HepG2 (cell line): ENCODE data around the gene KLF6. TPM values are rescaled to one million over a fixed set of nuclear protein-coding genes. Genes with fewer than 3 reads are reported as not detected.

Experiments used
- BORCS8-MEF2B ChIP-seq: sonication (generic); formaldehyde crosslinking; IDR thresholded peaks from 2 replicates; pipeline ENCODE4 v1.8.0; 2022; ENCODE audit warnings: mild to moderate bottlenecking, missing genetic modification reagents
- BRF2 ChIP-seq: sonication (generic); formaldehyde crosslinking; IDR thresholded peaks from 2 replicates; pipeline ENCODE4 v1.8.1; 2022; ENCODE audit warnings: mild to moderate bottlenecking, missing genetic modification reagents
- CBFB ChIP-seq: sonication (generic); formaldehyde crosslinking; IDR thresholded peaks from 2 replicates; pipeline ENCODE4 v1.4.0; 2020; ENCODE audit warnings: missing genetic modification reagents
- HBP1 ChIP-seq: IDR thresholded peaks from 2 replicates; pipeline ENCODE4 v1.6.1; 2016; ENCODE audit warnings: low read depth, control low read depth
- HMGXB4 ChIP-seq, 2 experiments: sonication (generic) in 1 of 2; formaldehyde crosslinking in 1 of 2; IDR thresholded peaks; 2 replicates each; pipeline versions ENCODE4 v1.4.0 to v1.6.1; 2018 to 2020; ENCODE audit warnings: missing genetic modification reagents in 2 of 2, borderline replicate concordance in 1 of 2, low read depth in 1 of 2, mild to moderate bottlenecking in 1 of 2, missing biosample characterization in 1 of 2
- KDM1A ChIP-seq: IDR thresholded peaks from 2 replicates; pipeline ENCODE4 v1.6.1; 2016; ENCODE audit warnings: missing compliant biosample characterization
- SRY ChIP-seq: sonication (generic); formaldehyde crosslinking; IDR thresholded peaks from 2 replicates; pipeline ENCODE4 v1.8.0; 2022; ENCODE audit warnings: mild to moderate bottlenecking, missing genetic modification reagents
- ZBTB44 ChIP-seq: sonication (generic); formaldehyde crosslinking; IDR thresholded peaks from 2 replicates; pipeline ENCODE4 v1.4.0; 2020; ENCODE audit warnings: missing genetic modification reagents
- ZNF12 ChIP-seq: sonication (generic); formaldehyde crosslinking; IDR thresholded peaks from 2 replicates; pipeline ENCODE4 v1.5.0; 2020; ENCODE audit warnings: missing genetic modification reagents
- ZNF337 ChIP-seq: sonication (generic); formaldehyde crosslinking; IDR thresholded peaks from 2 replicates; pipeline ENCODE4 v1.5.1; 2020; ENCODE audit warnings: missing genetic modification reagents, low read depth, mild to moderate bottlenecking, borderline replicate concordance
- ZNF350 ChIP-seq: sonication (generic); formaldehyde crosslinking; IDR thresholded peaks from 2 replicates; pipeline ENCODE4 v1.4.0; 2020; ENCODE audit warnings: mild to moderate bottlenecking, low read depth, missing genetic modification reagents, borderline replicate concordance
- ZNF564 ChIP-seq: sonication (generic); formaldehyde crosslinking; IDR thresholded peaks from 2 replicates; pipeline ENCODE4 v1.8.1; 2023; ENCODE audit warnings: mild to moderate bottlenecking, missing genetic modification reagents
- ZNF607 ChIP-seq: sonication (generic); formaldehyde crosslinking; IDR thresholded peaks from 2 replicates; pipeline ENCODE4 v1.5.1; 2020; ENCODE audit warnings: missing genetic modification reagents, mild to moderate bottlenecking, borderline replicate concordance
- ZNF646 ChIP-seq: sonication (generic); formaldehyde crosslinking; IDR thresholded peaks from 2 replicates; pipeline ENCODE4 v1.9.0; 2021; ENCODE audit warnings: mild to moderate bottlenecking, missing genetic modification reagents
- ZNF720 ChIP-seq: sonication (generic); formaldehyde crosslinking; IDR thresholded peaks from 2 replicates; pipeline ENCODE4 v1.4.0; 2020; ENCODE audit warnings: missing genetic modification reagents
- ZNF784 ChIP-seq: sonication (generic); formaldehyde crosslinking; IDR thresholded peaks from 2 replicates; pipeline ENCODE4 v1.5.1; 2020; ENCODE audit warnings: missing genetic modification reagents, mild to moderate bottlenecking, borderline replicate concordance
- polyA plus RNA-seq, 8 experiments: library from polyadenylated mRNA; depleted of rRNA in 3 of 8; stranded (reverse) in 7 of 8; unstranded in 1 of 8; fragments of >200 nt; fragmentation: Illumina TruSeq in 4 of 8; extraction: Trizol in 4 of 8; gene quantifications; 2 replicates each; pipeline versions ENCODE4 v1.2.1 to v1.2.3, GENCODE V29; 2011 to 2016; ENCODE audit warnings: low read depth in 4 of 8, missing spikeins in 1 of 8, mixed read lengths in 1 of 8; ENCODE audit not compliant: insufficient read depth in 1 of 8
- total RNA-seq, 5 experiments: library from RNA; depleted of rRNA; stranded (reverse); fragments of >200 nt; fragmentation: Illumina TruSeq; extraction: Trizol; gene quantifications; 2 replicates each; pipeline ENCODE4 v1.2.3, GENCODE V29; 2016; ENCODE audit warnings: low read depth in 1 of 5

KLF6 gene
- total and polyA plus RNA-seq, 2 of the 13 experiments (the other 11 are each of a cell fraction or from before 2014, with no cell fraction given), result 27.0 to 71.9 TPM

- TF ChIP-seq HBP1 (no peak), BORCS8-MEF2B (CRISPR knock-in tag) (no peak), HMGXB4 (CRISPR knock-in tag; IDR thresholded peaks at IDR 0.05; ENCODE audit: borderline replicate concordance in 1 of 2, low read depth in 1 of 2) (no peak), KDM1A (no peak), ZNF607 (CRISPR knock-in tag) (no peak), ZNF350 (CRISPR knock-in tag) (no peak), ZBTB44 (CRISPR knock-in tag) (no peak), ZNF12 (CRISPR knock-in tag) (no peak), SRY (no peak), ZNF337 (no peak), CBFB (no peak), ZNF720 (CRISPR knock-in tag) (no peak), ZNF646 (CRISPR knock-in tag) (no peak), BRF2 (no peak), ZNF784 (no peak), ZNF564 (CRISPR knock-in tag) (no peak)
Observed at GRCh38 chr10:3747984-3748383, 37.0 kb downstream of the KLF6 start (continued).
